ENCODE data around the gene FICD.

DNA sequence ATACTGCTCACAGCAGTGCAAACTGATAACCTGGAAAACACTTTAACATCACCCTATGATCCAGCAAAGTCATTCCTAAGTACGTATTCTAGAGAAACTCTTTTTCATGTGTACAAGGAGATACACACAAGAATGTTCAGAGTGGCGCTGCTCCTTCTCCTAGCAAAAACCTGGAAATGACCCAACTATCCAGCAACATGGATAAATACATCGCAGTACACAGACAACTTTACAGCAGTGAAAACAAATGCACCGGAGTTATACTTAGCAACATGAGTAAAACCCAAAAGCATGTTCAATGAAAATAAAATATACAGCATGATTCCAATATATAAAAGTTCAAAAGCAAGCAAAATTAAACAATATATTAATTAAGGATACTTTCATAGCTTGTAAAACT, 27.2 kb downstream of the FICD start:
- TF ChIP-seq, protein P1, sequence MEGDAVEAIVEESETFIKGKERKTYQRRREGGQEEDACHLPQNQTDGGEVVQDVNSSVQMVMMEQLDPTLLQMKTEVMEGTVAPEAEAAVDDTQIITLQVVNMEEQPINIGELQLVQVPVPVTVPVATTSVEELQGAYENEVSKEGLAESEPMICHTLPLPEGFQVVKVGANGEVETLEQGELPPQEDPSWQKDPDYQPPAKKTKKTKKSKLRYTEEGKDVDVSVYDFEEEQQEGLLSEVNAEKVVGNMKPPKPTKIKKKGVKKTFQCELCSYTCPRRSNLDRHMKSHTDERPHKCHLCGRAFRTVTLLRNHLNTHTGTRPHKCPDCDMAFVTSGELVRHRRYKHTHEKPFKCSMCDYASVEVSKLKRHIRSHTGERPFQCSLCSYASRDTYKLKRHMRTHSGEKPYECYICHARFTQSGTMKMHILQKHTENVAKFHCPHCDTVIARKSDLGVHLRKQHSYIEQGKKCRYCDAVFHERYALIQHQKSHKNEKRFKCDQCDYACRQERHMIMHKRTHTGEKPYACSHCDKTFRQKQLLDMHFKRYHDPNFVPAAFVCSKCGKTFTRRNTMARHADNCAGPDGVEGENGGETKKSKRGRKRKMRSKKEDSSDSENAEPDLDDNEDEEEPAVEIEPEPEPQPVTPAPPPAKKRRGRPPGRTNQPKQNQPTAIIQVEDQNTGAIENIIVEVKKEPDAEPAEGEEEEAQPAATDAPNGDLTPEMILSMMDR (conservative IDR thresholded peaks at IDR 0.05 in 1 of 2, IDR thresholded peaks at IDR 0.05 in 1 of 2; ENCODE audit: low read depth in 1 of 2, low read length in 2 of 2): no peak
- TF ChIP-seq EZH2 (IDR thresholded peaks at IDR 0.05; ENCODE audit: low read length, missing control alignments): no peak

Measured in fibroblast of lung (primary cell).